T-cell (primary cell): Measurements from ENCODE around the gene DNAAF8. TPM values are rescaled to one million over a fixed set of nuclear protein-coding genes. Genes with fewer than 3 reads are reported as not detected.

Source experiments
- ATAC-seq, 4 experiments: fragments of 200-7000 bp in 3 of 4; fragments of 150-1000 bp in 1 of 4; cut with Tn5 transposase; replicated peaks in 1 of 4; 1 replicate in 3 of 4; 2 replicates in 1 of 4; pipeline ENCODE4 v1.10.0; 2021; ENCODE audit warnings: moderate library complexity in 3 of 4, mild to moderate bottlenecking in 2 of 4, moderate number of reproducible peaks in 1 of 4
- CTCF ChIA-PET, 2 donors: fragments of 300-600 bp; sonication (Branson Sonifier 250); formaldehyde crosslinking; loops; one replicate each; lab custom pipeline; 2022; ENCODE audit warnings: antibody characterized with exemption in 2 of 2; lab: Charles Lee
- POLR2A ChIA-PET, 2 donors: fragments of 300-600 bp; sonication (Branson Sonifier 250); formaldehyde crosslinking; loops; one replicate each; lab custom pipeline; 2022; ENCODE audit warnings: antibody characterized with exemption in 2 of 2; lab: Charles Lee
- DNase-seq, 35 experiments: peaks; one replicate each; pipeline versions ENCODE4 v3.0.0 to v3.0.0-alpha.2; 2013 to 2023
- H3K27ac ChIP-seq: one replicate; pipeline ENCODE4 v1.5.1; 2013; ENCODE audit warnings: low read length
- H3K27me3 ChIP-seq, 2 experiments: replicated peaks in 1 of 2; 1 replicate in 1 of 2; 2 replicates in 1 of 2; pipeline versions ENCODE4 v1.6.1 to v1.7.0; 2013; ENCODE audit warnings: low read length in 1 of 2, mixed read lengths in 1 of 2; ENCODE audit not compliant: control insufficient read depth in 2 of 2, insufficient read depth in 2 of 2; ENCODE audit errors: extremely low read depth in 1 of 2
- H3K36me3 ChIP-seq, 2 donors: 1 replicate in 1 of 2; 2 replicates in 1 of 2; pipeline versions ENCODE4 v1.6.1 to v1.7.0; 2013; ENCODE audit warnings: low read length in 1 of 2; ENCODE audit not compliant: control insufficient read depth in 2 of 2, insufficient read depth in 1 of 2; ENCODE audit errors: extremely low read depth in 1 of 2
- H3K4me1 ChIP-seq, 2 experiments: 1 replicate in 1 of 2; 2 replicates in 1 of 2; pipeline versions ENCODE4 v1.6.1 to v1.7.0; 2013; ENCODE audit warnings: low read length in 2 of 2, mixed read lengths in 1 of 2; ENCODE audit not compliant: insufficient read depth in 2 of 2, control insufficient read depth in 1 of 2; ENCODE audit errors: extremely low read depth in 1 of 2
- H3K4me3 ChIP-seq, 2 donors: 1 replicate in 1 of 2; 2 replicates in 1 of 2; pipeline versions ENCODE4 v1.5.1 to v1.7.0; 2013; ENCODE audit warnings: mild to moderate bottlenecking in 2 of 2, low read length in 1 of 2, moderate library complexity in 1 of 2; ENCODE audit not compliant: control insufficient read depth in 1 of 2; ENCODE audit errors: extremely low read depth in 1 of 2
- H3K9me3 ChIP-seq: 2 replicates; pipeline ENCODE4 v1.7.0; 2013
- H3K27ac Mint-ChIP-seq, 2 donors: one replicate each; pipeline ENCODE4 v1.8.0; 2020 to 2021; ENCODE audit warnings: mild to moderate bottlenecking in 2 of 2, mixed read lengths in 2 of 2
- H3K27me3 Mint-ChIP-seq, 2 donors: one replicate each; pipeline ENCODE4 v1.8.0; 2021 to 2022; ENCODE audit warnings: mixed read lengths in 2 of 2
- H3K36me3 Mint-ChIP-seq: one replicate; pipeline ENCODE4 v1.8.0; 2021; ENCODE audit warnings: mixed read lengths
- H3K4me1 Mint-ChIP-seq, 3 donors: one replicate each; pipeline ENCODE4 v1.8.0; 2020 to 2022; ENCODE audit warnings: mixed read lengths in 3 of 3, mild to moderate bottlenecking in 1 of 3
- H3K4me3 Mint-ChIP-seq, 3 donors: one replicate each; pipeline ENCODE4 v1.8.0; 2020 to 2022; ENCODE audit warnings: mild to moderate bottlenecking in 3 of 3, mixed read lengths in 3 of 3, moderate library complexity in 3 of 3
- H3K9me3 Mint-ChIP-seq, 3 donors: one replicate each; pipeline ENCODE4 v1.8.0; 2020 to 2022; ENCODE audit warnings: mixed read lengths in 3 of 3
- WGBS: methylation state at CpG from one replicate; pipeline ENCODE4 v1.1.5; 2013; ENCODE audit warnings: missing lambda C conversion rate; ENCODE audit not compliant: insufficient coverage; 5-methylcytosine and 5-hydroxymethylcytosine counted together
- total RNA-seq, 35 experiments: library from RNA in 6 of 35; stranded (reverse) in 6 of 35; fragments of 120-200 nt in 1 of 35; gene quantifications; one replicate each; pipeline versions ENCODE4 v1.2.1 to v1.2.4 and lab custom pipeline; 2013 to 2026

Gene DNAAF8
- total RNA-seq, 5 donors from 2014 or later (not counting 1 experiment from before 2014, with no cell fraction given): 0.13 to 0.70 (median 0.34) TPM; not detected in 1

DNA sequence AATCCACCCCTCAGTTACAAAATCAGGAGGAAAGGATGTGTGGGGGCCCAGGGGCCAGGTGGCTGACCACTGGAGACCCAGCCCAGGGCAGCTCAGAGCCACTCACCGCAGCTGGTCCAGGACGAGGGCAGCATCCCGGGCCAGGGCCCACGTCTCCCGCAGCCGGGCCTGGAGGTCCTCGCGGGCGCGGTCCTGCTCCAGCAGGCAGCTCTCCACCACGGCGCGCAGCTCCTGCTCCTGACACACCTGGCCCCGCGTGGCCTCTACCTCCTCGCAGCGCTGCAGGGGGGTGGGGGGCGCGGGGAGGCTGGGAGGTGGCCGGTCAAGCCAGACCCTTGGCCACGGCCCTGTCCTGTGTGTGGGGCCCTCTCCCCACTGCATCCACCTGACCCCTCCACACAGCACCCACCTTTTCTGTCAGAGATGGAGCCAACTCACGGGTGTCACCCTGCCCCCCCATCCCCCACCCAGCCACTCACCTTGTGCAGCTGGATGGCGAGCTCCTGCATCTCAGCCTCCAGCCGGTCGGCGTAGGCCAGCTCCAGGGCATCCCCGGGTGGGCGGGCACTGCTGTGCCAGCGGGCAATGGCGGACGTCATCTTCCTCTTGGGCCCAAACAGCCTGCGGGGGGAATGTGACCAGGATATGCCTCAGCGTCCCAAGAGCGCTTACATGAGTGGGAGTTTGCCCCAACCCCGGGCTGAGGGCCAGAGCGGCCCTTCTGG is 35.9 kb upstream of the DNAAF8 start:
- H3K36me3 ChIP-seq: peaks cover 26 to 64% of the 10 kb centered on the region in 2 donors
- H3K9me3 ChIP-seq: no peaks in the 10 kb centered on the region
- no peak for DNase-seq
- H3K27me3 Mint-ChIP-seq: no peaks in the 10 kb centered on the region
- peaks cover 2 to 48% of the 10 kb centered on the region in 2 experiments for H3K4me1 ChIP-seq
- H3K27me3 ChIP-seq: no peaks in the 10 kb centered on the region
- H3K4me3 ChIP-seq: no peak overlapping the region
- no peaks in the 10 kb centered on the region for H3K9me3 Mint-ChIP-seq
- H3K4me1 Mint-ChIP-seq: peaks cover 6 to 18% (median 15%) of the 10 kb centered on the region in 3 donors
- no peak overlapping the region for H3K4me3 Mint-ChIP-seq
- H3K27ac Mint-ChIP-seq: no peak overlapping the region
- ChIA-PET POLR2A (interaction anchor here in 1 of 2 donors (0.6 kb wide), 1 partner anchor 82 kb away, joined by 3 read pairs; no protein-coding TSS in a partner anchor), CTCF (no interaction called here)
- WGBS: 98% methylated on average over 35 of the region's 36 CpGs
- H3K36me3 Mint-ChIP-seq: peaks cover 10% of the 10 kb centered on the region
- ATAC-seq: no peak
- no peak overlapping the region for H3K27ac ChIP-seq

DNA sequence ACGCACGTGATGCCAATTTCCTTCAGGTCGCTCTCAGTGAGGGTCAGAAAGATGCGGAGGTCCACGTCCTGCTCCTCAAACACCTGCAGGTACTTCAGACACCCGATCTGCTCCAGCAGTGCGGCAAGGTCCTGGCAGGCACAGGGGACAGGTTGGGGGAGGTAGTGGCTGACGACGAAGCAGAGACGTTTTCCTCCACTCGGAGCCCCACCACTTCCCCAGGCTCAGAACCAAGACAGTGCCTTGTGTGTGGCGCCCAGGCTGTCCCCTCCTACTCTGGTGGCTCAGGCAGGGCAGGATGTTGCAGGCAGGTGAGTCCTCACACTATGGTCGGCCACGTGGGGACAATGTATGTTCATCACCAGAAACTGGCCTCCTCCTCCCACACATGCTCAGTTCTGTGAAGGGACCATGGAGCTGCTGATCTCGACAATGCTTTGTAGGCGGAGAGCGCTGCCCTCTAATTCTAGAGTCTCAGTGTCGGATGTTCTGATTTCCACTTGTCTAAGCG is 35.2 kb upstream of the DNAAF8 start:
- Mint-ChIP-seq H3K9me3 (no peaks in the 10 kb centered on the region), H3K4me1 (peaks cover 6 to 18% (median 15%) of the 10 kb centered on the region in 3 donors), H3K27me3 (no peaks in the 10 kb centered on the region), H3K27ac (no peak overlapping the region), H3K4me3 (no peak overlapping the region), H3K36me3 (peaks cover 10% of the 10 kb centered on the region)
- ChIA-PET CTCF (no interaction called here), POLR2A (interaction anchor here in 1 of 2 donors (0.6 kb wide), 1 partner anchor 83 kb away, joined by 3 read pairs; no protein-coding TSS in a partner anchor)
- WGBS: 94% methylated on average over 17 of the region's 19 CpGs
- H3K27ac ChIP-seq: no peak overlapping the region
- DNase-seq (no peak), ATAC-seq (no peak)
- peaks cover 26 to 67% of the 10 kb centered on the region in 2 donors for H3K36me3 ChIP-seq
- no peaks in the 10 kb centered on the region for H3K27me3 ChIP-seq
- H3K4me3 ChIP-seq: no peak overlapping the region
- peaks cover 2 to 52% of the 10 kb centered on the region in 2 experiments for H3K4me1 ChIP-seq
- H3K9me3 ChIP-seq: no peaks in the 10 kb centered on the region

DNA sequence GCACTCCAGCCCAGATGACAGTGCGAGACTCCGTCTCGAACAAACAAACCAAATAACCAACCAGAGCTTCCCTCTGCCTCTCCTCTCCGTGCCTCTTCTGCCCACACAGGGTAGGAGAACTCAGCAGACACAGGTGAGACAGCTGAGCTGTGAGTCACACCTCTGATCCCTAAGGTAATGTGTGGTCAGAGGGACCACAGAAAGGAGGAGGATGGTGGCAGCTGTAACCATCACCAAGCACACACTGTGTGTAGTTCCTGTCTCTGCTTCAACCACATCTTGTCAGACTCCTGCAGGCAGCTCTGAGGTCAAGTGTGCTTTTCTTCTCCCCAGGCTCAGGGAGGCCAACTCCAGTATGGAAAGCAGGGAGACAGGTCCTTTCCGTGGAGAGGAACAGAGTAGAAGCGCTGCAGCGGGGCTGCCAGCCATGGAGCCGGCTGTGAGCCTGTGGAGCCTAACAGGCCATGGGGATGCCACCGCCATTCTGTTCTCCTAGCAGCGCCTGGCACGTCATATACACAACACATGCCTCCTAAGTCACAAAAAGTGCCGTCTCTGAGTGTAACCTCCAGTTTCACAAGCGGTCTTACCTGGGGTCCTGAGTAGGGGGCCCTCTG is 33.8 kb upstream of the DNAAF8 start:
- ChIA-PET CTCF (no interaction called here), POLR2A (interaction anchor here in 1 of 2 donors (0.6 kb wide), 1 partner anchor 10 kb away, joined by 3 read pairs; no protein-coding TSS in a partner anchor)
- Histone ChIP-seq H3K36me3 (peaks cover 26 to 71% of the 10 kb centered on the region in 2 donors), H3K27ac (no peak overlapping the region), H3K27me3 (no peaks in the 10 kb centered on the region), H3K4me3 (no peak overlapping the region), H3K9me3 (no peaks in the 10 kb centered on the region), H3K4me1 (peaks cover 0 to 39% of the 10 kb centered on the region in 2 experiments)
- Mint-ChIP-seq H3K4me3 (no peak overlapping the region), H3K36me3 (peaks cover 15% of the 10 kb centered on the region), H3K9me3 (no peaks in the 10 kb centered on the region), H3K27ac (peak overlapping the region in 1 of 2 donors; percentile 41), H3K4me1 (peaks cover 4 to 12% (median 6%) of the 10 kb centered on the region in 3 donors), H3K27me3 (no peaks in the 10 kb centered on the region)
- DNase-seq (peak in 3 of 35 experiments; percentile 28 to 73 (median 40)), ATAC-seq (peak; percentile 53 to 89 (median 62))
- 94% methylated on average over 5 of the region's 13 CpGs for WGBS

DNA sequence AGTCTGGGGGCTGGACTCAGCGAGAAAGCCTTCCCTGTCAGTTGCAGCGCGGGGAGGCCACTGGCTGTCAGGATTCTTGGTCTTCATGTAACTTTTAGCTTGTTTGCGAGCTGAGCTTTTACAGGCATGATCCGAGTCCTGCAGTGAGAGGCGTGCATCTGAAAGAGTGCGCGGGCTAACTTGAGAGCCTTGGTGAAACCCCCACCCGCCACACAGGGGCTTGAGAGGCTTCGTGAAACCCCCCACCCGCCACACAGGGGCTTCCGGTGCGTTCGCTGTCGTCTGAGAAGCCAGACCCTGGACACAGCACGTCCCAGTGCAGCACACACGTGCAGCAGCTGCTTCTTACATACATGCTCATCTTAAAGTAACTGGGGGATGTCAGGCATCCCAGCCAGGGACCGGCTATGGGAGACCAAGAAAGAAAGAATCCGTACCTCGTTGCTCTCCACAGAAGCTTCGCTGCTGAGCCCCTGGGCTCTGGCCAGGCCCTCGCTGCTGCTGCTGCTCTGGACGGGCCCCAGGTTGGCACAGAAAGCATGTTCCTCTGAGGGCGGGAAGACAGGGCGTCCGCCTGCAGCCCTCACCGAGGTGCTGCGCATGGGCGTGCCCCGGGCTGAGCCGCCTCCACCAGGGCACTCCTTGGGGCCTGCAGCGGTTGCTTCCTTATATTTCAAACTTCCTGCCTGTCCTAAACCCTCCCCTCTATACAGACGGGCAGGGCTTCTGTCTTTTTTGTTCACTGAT is 33.2 kb upstream of the DNAAF8 start:
- Histone ChIP-seq H3K36me3 (peaks cover 26 to 64% of the 10 kb centered on the region in 2 donors), H3K27ac (no peak overlapping the region), H3K9me3 (no peaks in the 10 kb centered on the region), H3K4me1 (peaks cover 0 to 32% of the 10 kb centered on the region in 2 experiments), H3K4me3 (no peak overlapping the region), H3K27me3 (no peaks in the 10 kb centered on the region)
- DNase-seq (no peak), ATAC-seq (no peak)
- ChIA-PET CTCF (no interaction called here), POLR2A (interaction anchor here in 1 of 2 donors (0.6 kb wide), 1 partner anchor 9 kb away, joined by 3 read pairs; no protein-coding TSS in a partner anchor)
- no peaks in the 10 kb centered on the region for H3K27me3 Mint-ChIP-seq
- peaks cover 13% of the 10 kb centered on the region for H3K36me3 Mint-ChIP-seq
- H3K4me1 Mint-ChIP-seq: peaks cover 0 to 11% (median 3%) of the 10 kb centered on the region in 3 donors
- no peak overlapping the region for H3K4me3 Mint-ChIP-seq
- no peaks in the 10 kb centered on the region for H3K9me3 Mint-ChIP-seq
- WGBS: 94% methylated on average over 29 of the region's 33 CpGs
- no peak overlapping the region for H3K27ac Mint-ChIP-seq

DNA sequence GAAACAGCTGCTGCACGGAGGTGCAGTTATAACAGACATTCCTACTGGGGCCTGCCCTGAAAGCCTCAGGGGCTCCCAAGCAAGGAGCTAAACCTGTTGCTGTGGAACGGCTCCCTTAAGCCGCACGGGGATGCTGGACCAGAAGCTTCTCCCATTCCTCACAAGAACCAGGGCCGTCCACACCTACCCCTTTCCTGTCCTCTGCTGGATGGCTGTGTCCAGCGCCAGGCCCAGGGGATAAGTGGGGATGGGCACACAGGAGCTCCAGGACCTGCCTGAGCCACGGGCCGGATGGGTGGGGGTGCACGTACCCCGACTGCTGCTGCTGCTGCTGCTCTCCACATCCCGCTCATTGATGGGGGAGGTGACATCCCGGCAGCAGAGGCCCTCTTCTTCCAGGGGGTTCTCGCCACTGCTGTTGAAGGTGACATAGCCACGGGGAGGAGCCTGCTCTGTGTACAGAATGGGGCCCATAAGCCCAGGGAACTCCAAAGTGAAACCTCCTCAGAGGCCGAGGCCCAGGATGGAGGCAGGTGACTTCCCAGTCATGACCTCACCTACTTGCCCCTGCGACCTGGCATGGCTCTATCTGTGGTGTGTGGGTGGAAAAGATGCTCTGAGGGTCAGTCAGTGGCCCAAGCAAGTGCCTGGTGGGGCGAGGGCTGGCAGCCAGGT is 32.4 kb upstream of the DNAAF8 start:
- CTCF ChIA-PET: no interaction called here
- no peaks in the 10 kb centered on the region for H3K27me3 Mint-ChIP-seq
- WGBS: 98% methylated on average over 12 of the region's 17 CpGs
- H3K4me1 Mint-ChIP-seq: peaks cover 0 to 11% (median 3%) of the 10 kb centered on the region in 3 donors
- no peak overlapping the region for H3K4me3 ChIP-seq
- no peaks in the 10 kb centered on the region for H3K9me3 Mint-ChIP-seq
- peaks cover 0 to 29% of the 10 kb centered on the region in 2 experiments for H3K4me1 ChIP-seq
- H3K36me3 ChIP-seq: peaks cover 19 to 62% of the 10 kb centered on the region in 2 donors
- H3K27ac Mint-ChIP-seq: peak overlapping the region in 1 of 2 donors; percentile 34
- no peaks in the 10 kb centered on the region for H3K9me3 ChIP-seq
- no peaks in the 10 kb centered on the region for H3K27me3 ChIP-seq
- H3K4me3 Mint-ChIP-seq: no peak overlapping the region
- H3K27ac ChIP-seq: no peak overlapping the region
- H3K36me3 Mint-ChIP-seq: peaks cover 19% of the 10 kb centered on the region
- POLR2A ChIA-PET: no interaction called here
- DNase-seq (no peak), ATAC-seq (no peak)
